ENCODE measurements around the gene CALU.

DNA sequence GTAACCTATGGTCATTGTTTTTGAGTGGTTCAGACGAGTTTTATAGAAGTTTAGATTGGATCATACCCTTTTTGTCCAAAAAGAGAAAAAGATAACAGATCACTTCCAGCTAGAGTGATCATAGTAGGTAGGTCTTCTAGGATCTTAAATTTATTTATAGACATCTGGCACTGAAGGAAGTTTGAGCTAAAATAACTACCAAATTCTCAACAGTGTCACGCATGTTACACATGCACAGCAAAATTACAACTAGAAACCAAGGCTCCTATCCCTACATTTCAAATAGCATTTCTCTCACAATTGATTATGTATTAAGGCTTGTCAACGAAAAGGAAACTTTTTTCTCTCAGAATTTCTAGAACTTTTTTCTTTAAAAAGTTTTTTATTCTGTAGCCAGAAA is 2.3 kb downstream of the CALU start:
- TF ChIP-seq, protein P1, sequence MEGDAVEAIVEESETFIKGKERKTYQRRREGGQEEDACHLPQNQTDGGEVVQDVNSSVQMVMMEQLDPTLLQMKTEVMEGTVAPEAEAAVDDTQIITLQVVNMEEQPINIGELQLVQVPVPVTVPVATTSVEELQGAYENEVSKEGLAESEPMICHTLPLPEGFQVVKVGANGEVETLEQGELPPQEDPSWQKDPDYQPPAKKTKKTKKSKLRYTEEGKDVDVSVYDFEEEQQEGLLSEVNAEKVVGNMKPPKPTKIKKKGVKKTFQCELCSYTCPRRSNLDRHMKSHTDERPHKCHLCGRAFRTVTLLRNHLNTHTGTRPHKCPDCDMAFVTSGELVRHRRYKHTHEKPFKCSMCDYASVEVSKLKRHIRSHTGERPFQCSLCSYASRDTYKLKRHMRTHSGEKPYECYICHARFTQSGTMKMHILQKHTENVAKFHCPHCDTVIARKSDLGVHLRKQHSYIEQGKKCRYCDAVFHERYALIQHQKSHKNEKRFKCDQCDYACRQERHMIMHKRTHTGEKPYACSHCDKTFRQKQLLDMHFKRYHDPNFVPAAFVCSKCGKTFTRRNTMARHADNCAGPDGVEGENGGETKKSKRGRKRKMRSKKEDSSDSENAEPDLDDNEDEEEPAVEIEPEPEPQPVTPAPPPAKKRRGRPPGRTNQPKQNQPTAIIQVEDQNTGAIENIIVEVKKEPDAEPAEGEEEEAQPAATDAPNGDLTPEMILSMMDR (IDR thresholded peaks at IDR 0.05), result no peak
- TF ChIP-seq POLR2A (IDR thresholded peaks at IDR 0.05), result no peak

All from body of pancreas (tissue), 4 donors.